Measurements from ENCODE around the gene MSANTD1.
A peak's percentile ranks its signal among the peaks of the same experiment; 100 is the strongest.

MSANTD1 gene

GRCh38 chr4:3201718-3202702 is 46.9 kb upstream of the MSANTD1 start:
- H3K4me1 ChIP-seq (ENCODE audit: insufficient read depth, low read length, severe bottlenecking) = peaks cover 15% of the 10 kb centered on the region
- H3K9me2 ChIP-seq (ENCODE audit: low read depth, low read length) = no peaks in the 10 kb centered on the region
- no peak overlapping the region for H3K9ac ChIP-seq (ENCODE audit: low read length)
- no peaks in the 10 kb centered on the region for H3K79me2 ChIP-seq (ENCODE audit: insufficient read depth, low read length)
- no peaks in the 10 kb centered on the region for H3F3A ChIP-seq (ENCODE audit: insufficient read depth, low read length)
- H3K27ac ChIP-seq (ENCODE audit: low read depth, low read length, poor library complexity, severe bottlenecking) = peak overlapping the region; percentile 45
- TF ChIP-seq EZH2 (IDR thresholded peaks at IDR 0.05; ENCODE audit: borderline replicate concordance, low read length) (no peak), CTCF (IDR thresholded peaks at IDR 0.05; ENCODE audit: low read length) (no peak)
- H3K4me2 ChIP-seq (ENCODE audit: low read length) = peak overlapping the region; percentile 23; the same call in 1 of the 2 replicates
- H2AFZ ChIP-seq (ENCODE audit: low read length) = no peak overlapping the region
- no peak overlapping the region for H3K4me3 ChIP-seq (ENCODE audit: low read depth, low read length, poor library complexity, severe bottlenecking)
- peaks cover 13% of the 10 kb centered on the region; the same call in 1 of the 2 replicates for H3K36me3 ChIP-seq (ENCODE audit: insufficient read depth, low read length)
- H3K9me3 ChIP-seq (ENCODE audit: low read length) = no peaks in the 10 kb centered on the region
- H3K27me3 ChIP-seq (ENCODE audit: insufficient read depth, low read length) = no peaks in the 10 kb centered on the region
- H4K20me1 ChIP-seq (ENCODE audit: insufficient read depth, low read length) = no peaks in the 10 kb centered on the region

- no peak for TF ChIP-seq CTCF (IDR thresholded peaks at IDR 0.05; ENCODE audit: low read length)
- no peak for TF ChIP-seq EZH2 (IDR thresholded peaks at IDR 0.05; ENCODE audit: borderline replicate concordance, low read length)
- Histone ChIP-seq H3K9ac (ENCODE audit: low read length) (no peak overlapping the region), H3K9me3 (ENCODE audit: low read length) (no peaks in the 10 kb centered on the region), H3K79me2 (ENCODE audit: insufficient read depth, low read length) (no peaks in the 10 kb centered on the region), H3K27ac (ENCODE audit: low read depth, low read length, poor library complexity, severe bottlenecking) (peak overlapping the region; percentile 36), H3K4me3 (ENCODE audit: low read depth, low read length, poor library complexity, severe bottlenecking) (no peak overlapping the region), H3K9me2 (ENCODE audit: low read depth, low read length) (no peaks in the 10 kb centered on the region), H3K27me3 (ENCODE audit: insufficient read depth, low read length) (no peaks in the 10 kb centered on the region), H3K4me1 (ENCODE audit: insufficient read depth, low read length, severe bottlenecking) (peaks cover 15% of the 10 kb centered on the region), H3K36me3 (ENCODE audit: insufficient read depth, low read length) (peaks cover 20% of the 10 kb centered on the region; the same call in 1 of the 2 replicates), H3K4me2 (ENCODE audit: low read length) (peak overlapping the region; percentile 23; the same call in 1 of the 2 replicates), H3F3A (ENCODE audit: insufficient read depth, low read length) (no peaks in the 10 kb centered on the region), H4K20me1 (ENCODE audit: insufficient read depth, low read length) (no peaks in the 10 kb centered on the region), H2AFZ (ENCODE audit: low read length) (no peak overlapping the region)
These were observed 45.8 kb upstream of the MSANTD1 start for GRCh38 chr4:3202836-3203820.

- H3K27me3 ChIP-seq (ENCODE audit: insufficient read depth, low read length) = no peaks in the 10 kb centered on the region
- no peak overlapping the region for H3K9ac ChIP-seq (ENCODE audit: low read length)
- H3F3A ChIP-seq (ENCODE audit: insufficient read depth, low read length) = no peaks in the 10 kb centered on the region
- no peaks in the 10 kb centered on the region for H3K79me2 ChIP-seq (ENCODE audit: insufficient read depth, low read length)
- peaks cover 15% of the 10 kb centered on the region for H3K4me1 ChIP-seq (ENCODE audit: insufficient read depth, low read length, severe bottlenecking)
- no peak overlapping the region for H3K27ac ChIP-seq (ENCODE audit: low read depth, low read length, poor library complexity, severe bottlenecking)
- H3K36me3 ChIP-seq (ENCODE audit: insufficient read depth, low read length) = peaks cover 20% of the 10 kb centered on the region; the same call in 1 of the 2 replicates
- no peaks in the 10 kb centered on the region for H3K9me3 ChIP-seq (ENCODE audit: low read length)
- H4K20me1 ChIP-seq (ENCODE audit: insufficient read depth, low read length) = no peaks in the 10 kb centered on the region
- H3K4me2 ChIP-seq (ENCODE audit: low read length) = no peak overlapping the region
- H3K4me3 ChIP-seq (ENCODE audit: low read depth, low read length, poor library complexity, severe bottlenecking) = no peak overlapping the region
- H2AFZ ChIP-seq (ENCODE audit: low read length) = no peak overlapping the region
- TF ChIP-seq CTCF (IDR thresholded peaks at IDR 0.05; ENCODE audit: low read length) = no peak
- TF ChIP-seq EZH2 (IDR thresholded peaks at IDR 0.05; ENCODE audit: borderline replicate concordance, low read length) = no peak
- no peaks in the 10 kb centered on the region for H3K9me2 ChIP-seq (ENCODE audit: low read depth, low read length)
These were observed 45.0 kb upstream of the MSANTD1 start for GRCh38 chr4:3203971-3204431.
